ENCODE measurements around the gene PRKX. TPM values are rescaled to one million over a fixed set of nuclear protein-coding genes. Genes with fewer than 3 reads are reported as not detected.
"Not testable (repeated sequence)": the region's sequence is repeated elsewhere in the genome, so short reads cannot be mapped to it uniquely, and the experiment has no call there.

The PRKX gene
- total RNA-seq, 2 donors from 2014 or later: 32.4 to 38.2 TPM

DNA sequence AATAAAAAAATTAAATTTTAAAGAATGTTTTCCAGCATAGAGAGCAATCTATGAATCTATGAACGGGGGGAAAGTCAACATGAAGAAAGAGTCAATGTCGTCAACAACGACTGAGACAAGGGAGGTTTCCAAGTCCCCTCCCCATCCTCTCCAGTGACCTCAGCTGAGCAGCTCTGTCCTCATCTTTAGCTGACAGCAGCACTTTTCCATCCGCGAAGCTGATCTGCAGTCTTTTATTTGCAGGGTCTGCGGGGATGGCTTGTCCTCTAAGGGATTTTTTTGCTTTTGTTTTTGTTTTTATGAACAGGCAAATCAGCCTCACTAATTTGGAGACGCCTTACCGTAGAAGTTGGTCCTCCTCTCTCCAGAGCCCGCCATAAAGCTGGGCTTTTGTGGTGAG is 46.5 kb downstream of the PRKX start:
- TF ChIP-seq, protein P1, sequence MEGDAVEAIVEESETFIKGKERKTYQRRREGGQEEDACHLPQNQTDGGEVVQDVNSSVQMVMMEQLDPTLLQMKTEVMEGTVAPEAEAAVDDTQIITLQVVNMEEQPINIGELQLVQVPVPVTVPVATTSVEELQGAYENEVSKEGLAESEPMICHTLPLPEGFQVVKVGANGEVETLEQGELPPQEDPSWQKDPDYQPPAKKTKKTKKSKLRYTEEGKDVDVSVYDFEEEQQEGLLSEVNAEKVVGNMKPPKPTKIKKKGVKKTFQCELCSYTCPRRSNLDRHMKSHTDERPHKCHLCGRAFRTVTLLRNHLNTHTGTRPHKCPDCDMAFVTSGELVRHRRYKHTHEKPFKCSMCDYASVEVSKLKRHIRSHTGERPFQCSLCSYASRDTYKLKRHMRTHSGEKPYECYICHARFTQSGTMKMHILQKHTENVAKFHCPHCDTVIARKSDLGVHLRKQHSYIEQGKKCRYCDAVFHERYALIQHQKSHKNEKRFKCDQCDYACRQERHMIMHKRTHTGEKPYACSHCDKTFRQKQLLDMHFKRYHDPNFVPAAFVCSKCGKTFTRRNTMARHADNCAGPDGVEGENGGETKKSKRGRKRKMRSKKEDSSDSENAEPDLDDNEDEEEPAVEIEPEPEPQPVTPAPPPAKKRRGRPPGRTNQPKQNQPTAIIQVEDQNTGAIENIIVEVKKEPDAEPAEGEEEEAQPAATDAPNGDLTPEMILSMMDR (IDR thresholded peaks at IDR 0.05): no peak
- Histone ChIP-seq H3K36me3 (no peaks in the 10 kb centered on the region), H3K4me1 (no peaks in the 10 kb centered on the region), H3K27ac (no peak overlapping the region), H3K9ac (ENCODE audit: low read depth in 2 of 2, low read length in 2 of 2) (no peak overlapping the region), H3K9me3 (no peaks in the 10 kb centered on the region), H3K4me3 (no peak overlapping the region), H3K27me3 (no peaks in the 10 kb centered on the region)
- no peak for DNase-seq
- intact Hi-C loops (cut with DNase I): no loop called here

DNA sequence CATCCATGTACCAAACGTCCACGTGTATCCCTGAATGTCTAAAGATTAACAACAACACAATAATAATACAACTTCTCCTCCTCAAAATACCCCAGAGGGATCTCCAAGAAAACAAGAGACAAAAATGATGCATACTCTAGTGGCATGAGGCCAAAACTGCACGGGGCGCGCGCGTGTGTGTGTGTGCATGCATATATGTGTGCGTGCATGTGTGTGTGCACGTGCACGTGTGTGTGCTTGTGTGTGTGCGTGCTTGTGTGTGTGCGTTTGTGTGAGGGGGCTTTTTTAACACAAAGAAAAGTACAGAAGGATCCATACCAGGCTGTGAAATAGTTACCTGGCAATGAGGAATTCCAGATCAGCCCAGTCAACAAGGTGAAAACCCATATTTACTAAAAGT is 48.5 kb downstream of the PRKX start:
- Histone ChIP-seq H3K27me3 (no peaks in the 10 kb centered on the region), H3K27ac (no peak overlapping the region), H3K4me1 (no peaks in the 10 kb centered on the region), H3K4me3 (no peak overlapping the region), H3K9ac (ENCODE audit: low read depth in 2 of 2, low read length in 2 of 2) (no peak overlapping the region), H3K9me3 (no peaks in the 10 kb centered on the region), H3K36me3 (no peaks in the 10 kb centered on the region)
- intact Hi-C loops (cut with DNase I): no loop called here
- DNase-seq: no peak
- TF ChIP-seq, protein P1 (IDR thresholded peaks at IDR 0.05): no peak

DNA sequence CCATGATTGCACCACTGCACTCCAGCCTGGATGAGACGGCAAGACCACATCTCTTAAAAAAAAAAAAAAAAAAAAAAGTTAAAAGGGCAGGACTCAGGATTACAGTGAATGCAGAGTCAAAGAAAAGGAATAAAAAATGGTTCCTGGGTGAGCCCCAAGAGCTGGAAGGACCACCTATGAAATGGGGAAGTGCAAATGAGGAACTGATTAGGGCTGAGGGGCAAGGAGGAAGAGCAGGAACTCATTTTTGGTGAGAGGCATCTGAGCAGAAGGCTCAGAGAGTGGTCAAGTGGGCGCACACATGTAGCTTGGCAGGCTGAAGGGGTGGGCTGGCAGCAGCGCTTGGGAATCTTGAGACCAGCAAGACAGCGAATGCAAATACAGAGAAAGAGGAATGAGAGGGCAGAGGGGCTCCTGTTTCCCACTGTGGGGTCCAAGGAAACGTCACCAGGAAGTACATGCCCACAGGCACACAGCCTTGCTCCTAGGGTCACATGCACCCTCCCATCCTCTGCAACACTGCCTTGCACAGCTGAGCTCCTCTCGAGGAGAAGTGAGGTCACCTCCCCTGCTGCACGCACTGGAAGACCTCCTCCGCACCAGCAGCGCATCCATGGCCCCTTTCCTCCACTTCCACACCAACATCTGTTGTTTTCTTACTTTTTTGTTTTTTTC is 49.7 kb downstream of the PRKX start:
- H3K27ac ChIP-seq; H3K9ac ChIP-seq (ENCODE audit: low read depth in 2 of 2, low read length in 2 of 2); DNase-seq; intact Hi-C loops (cut with DNase I); H3K9me3 ChIP-seq; H3K4me3 ChIP-seq; H3K27me3 ChIP-seq; H3K4me1 ChIP-seq; H3K36me3 ChIP-seq: not testable (repeated sequence)

DNA sequence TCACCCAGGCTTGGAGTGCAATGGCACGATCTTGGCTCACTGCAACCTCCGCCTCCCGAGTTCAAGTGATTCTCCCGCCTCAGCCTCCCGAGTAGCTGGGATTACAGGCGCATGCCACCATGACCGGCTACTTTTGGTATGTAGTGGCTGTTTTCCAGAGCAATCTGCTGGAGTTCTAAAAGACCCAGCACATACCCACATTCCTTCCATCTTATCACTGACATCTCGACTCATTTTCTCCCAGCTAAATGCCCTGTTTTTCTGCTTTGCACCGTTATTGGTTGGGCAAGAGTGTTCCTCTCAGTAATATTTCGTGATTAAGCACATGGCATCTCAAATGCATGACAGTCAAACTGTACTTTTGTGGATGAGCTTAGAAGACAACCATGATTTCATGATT is 53.7 kb downstream of the PRKX start:
- intact Hi-C loops (cut with DNase I): loop anchor here (10.0 kb wide), 1 partner anchor 135 kb away; no protein-coding TSS in a partner anchor
- Histone ChIP-seq H3K9me3 (no peaks in the 10 kb centered on the region), H3K27me3 (no peaks in the 10 kb centered on the region), H3K27ac (no peak overlapping the region), H3K4me3 (no peak overlapping the region), H3K4me1 (no peaks in the 10 kb centered on the region), H3K36me3 (no peaks in the 10 kb centered on the region), H3K9ac (ENCODE audit: low read depth in 2 of 2, low read length in 2 of 2) (no peak overlapping the region)
- TF ChIP-seq, protein P1 (IDR thresholded peaks at IDR 0.05): no peak
- no peak for DNase-seq

DNA sequence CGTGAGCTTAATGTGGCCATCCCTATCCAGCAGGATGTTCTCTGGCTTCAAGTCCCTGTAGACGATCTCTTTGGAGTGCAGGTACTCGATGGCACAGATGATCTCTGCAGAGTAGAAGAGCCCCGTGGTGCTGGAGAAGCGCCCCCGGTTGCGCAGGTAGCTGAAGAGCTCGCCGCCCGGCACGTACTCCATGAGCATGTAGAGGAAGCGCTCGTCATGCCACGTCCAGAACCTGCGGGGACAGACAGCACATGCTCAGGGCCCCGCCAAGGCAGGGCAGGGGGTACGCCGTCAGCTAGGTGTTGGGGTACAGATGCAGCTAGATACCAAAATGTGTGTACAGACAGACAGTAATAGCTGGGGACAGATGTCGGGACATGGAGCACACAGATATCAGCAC is 58.3 kb downstream of the PRKX start:
- Histone ChIP-seq H3K9me3 (no peaks in the 10 kb centered on the region), H3K4me3 (no peak overlapping the region), H3K27me3 (no peaks in the 10 kb centered on the region), H3K9ac (ENCODE audit: low read depth in 2 of 2, low read length in 2 of 2) (no peak overlapping the region), H3K4me1 (no peaks in the 10 kb centered on the region), H3K27ac (no peak overlapping the region), H3K36me3 (no peaks in the 10 kb centered on the region)
- TF ChIP-seq, protein P1 (IDR thresholded peaks at IDR 0.05): no peak
- intact Hi-C loops (cut with DNase I): loop anchor here (10.0 kb wide), 1 partner anchor 140 kb away; no protein-coding TSS in a partner anchor
- no peak for DNase-seq

DNA sequence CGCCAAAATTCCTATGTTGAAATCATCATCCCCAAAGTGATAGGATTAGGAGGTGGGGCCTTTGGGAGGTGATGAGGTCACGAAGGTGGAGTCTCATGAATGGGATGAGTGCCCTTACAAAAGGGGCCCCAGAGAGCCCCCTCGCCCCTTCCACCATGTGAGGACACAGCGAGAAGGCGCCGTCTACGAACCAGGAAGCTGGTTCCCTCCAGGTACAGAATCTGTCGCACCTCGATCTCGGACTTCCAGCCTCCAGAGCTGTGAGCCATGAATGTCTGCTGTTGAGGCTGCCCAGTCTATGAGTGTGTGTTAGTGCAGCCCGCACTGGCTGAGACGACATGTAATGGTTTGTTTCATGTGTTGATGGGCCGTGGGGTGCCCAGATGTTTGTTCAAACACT is 60.3 kb downstream of the PRKX start:
- Histone ChIP-seq H3K9ac (ENCODE audit: low read depth in 2 of 2, low read length in 2 of 2) (no peak overlapping the region), H3K27ac (no peak overlapping the region), H3K4me1 (no peaks in the 10 kb centered on the region), H3K36me3 (no peaks in the 10 kb centered on the region), H3K27me3 (no peaks in the 10 kb centered on the region), H3K4me3 (no peak overlapping the region), H3K9me3 (no peaks in the 10 kb centered on the region)
- TF ChIP-seq, protein P1 (IDR thresholded peaks at IDR 0.05): no peak
- DNase-seq: no peak
- intact Hi-C loops (cut with DNase I): loop anchor here (10.0 kb wide), 1 partner anchor 142 kb away; no protein-coding TSS in a partner anchor
